Natural killer cell treated with Interleukin-12 subunit alpha and Interleukin-12 subunit beta and Interleukin-15 and Interleukin-18, amount 100 ng/mL, for 72 hours (primary cell): Measurements from ENCODE around the gene TPD52L2. TPM values are rescaled to one million over a fixed set of nuclear protein-coding genes. Genes with fewer than 3 reads are reported as not detected.
"Not testable (repeated sequence)": the region's sequence is repeated elsewhere in the genome, so short reads cannot be mapped to it uniquely, and the experiment has no call there.

Experiments used
- ATAC-seq, 2 donors: fragments of 150-1000 bp; cut with Tn5 transposase in 1 of 2; sonication (Bioruptor Pico), chemical (Tn5 transposase) in 1 of 2; 2 replicates each; pipeline ENCODE4 v1.10.0; 2021
- DNase-seq: peaks from one replicate; pipeline ENCODE4 v3.0.0; 2022; ENCODE audit warnings: low spot score
- H3K27ac Mint-ChIP-seq, 2 donors: 1 replicate in 1 of 2; 2 replicates in 1 of 2; pipeline ENCODE4 v1.8.0; 2022; ENCODE audit warnings: mixed read lengths in 2 of 2, mild to moderate bottlenecking in 1 of 2, moderate library complexity in 1 of 2
- H3K27me3 Mint-ChIP-seq, 2 donors: 1 replicate in 1 of 2; 2 replicates in 1 of 2; pipeline ENCODE4 v1.8.0; 2022; ENCODE audit warnings: mixed read lengths in 2 of 2
- H3K36me3 Mint-ChIP-seq: one replicate; pipeline ENCODE4 v1.8.0; 2022; ENCODE audit warnings: mixed read lengths
- H3K4me1 Mint-ChIP-seq, 2 donors: 1 replicate in 1 of 2; 2 replicates in 1 of 2; pipeline ENCODE4 v1.8.0; 2022; ENCODE audit warnings: low read depth in 2 of 2, mixed read lengths in 2 of 2, mild to moderate bottlenecking in 1 of 2
- H3K4me3 Mint-ChIP-seq: one replicate; pipeline ENCODE4 v1.8.0; 2022; ENCODE audit warnings: mixed read lengths
- H3K9me3 Mint-ChIP-seq: 2 replicates; pipeline ENCODE4 v1.8.0; 2022; ENCODE audit warnings: mixed read lengths
- total RNA-seq, 2 donors: library from RNA; stranded (reverse); gene quantifications; one replicate each; pipeline ENCODE4 v1.2.3, GENCODE V29; 2022

TPD52L2 gene
- total RNA-seq, 2 donors from 2014 or later: 48.8 to 60.0 TPM

- no peak for DNase-seq
- no peaks in the 10 kb centered on the region for H3K36me3 Mint-ChIP-seq
- no peaks in the 10 kb centered on the region for H3K9me3 Mint-ChIP-seq
- peaks cover 5 to 12% of the 10 kb centered on the region in 2 donors for H3K4me1 Mint-ChIP-seq
- no peak overlapping the region for H3K27ac Mint-ChIP-seq
- H3K4me3 Mint-ChIP-seq: no peak overlapping the region
- H3K27me3 Mint-ChIP-seq: no peaks in the 10 kb centered on the region
- ATAC-seq: no peak
Observed at GRCh38 chr20:63917811-63918210, 52.7 kb downstream of the TPD52L2 start.

- Mint-ChIP-seq H3K27ac (no peak overlapping the region), H3K36me3 (no peaks in the 10 kb centered on the region), H3K27me3 (no peaks in the 10 kb centered on the region), H3K4me3 (no peak overlapping the region), H3K9me3 (no peaks in the 10 kb centered on the region), H3K4me1 (peaks cover 6 to 10% of the 10 kb centered on the region in 2 donors)
- DNase-seq (no peak), ATAC-seq (no peak)
Observed at GRCh38 chr20:63919130-63919529, 54.1 kb downstream of the TPD52L2 start.

GRCh38 chr20:63920226-63920625 lies 55.2 kb downstream of the TPD52L2 start:
- Mint-ChIP-seq H3K9me3 (no peaks in the 10 kb centered on the region), H3K4me1 (peaks cover 6 to 7% of the 10 kb centered on the region in 2 donors), H3K4me3 (no peak overlapping the region), H3K27ac (no peak overlapping the region), H3K27me3 (no peaks in the 10 kb centered on the region), H3K36me3 (no peaks in the 10 kb centered on the region)
- no peak for DNase-seq
- ATAC-seq: no peak

- H3K27ac Mint-ChIP-seq: peak overlapping the region; percentile 19 to 23
- peaks cover 6% of the 10 kb centered on the region for H3K36me3 Mint-ChIP-seq
- H3K27me3 Mint-ChIP-seq: no peaks in the 10 kb centered on the region
- no peaks in the 10 kb centered on the region for H3K9me3 Mint-ChIP-seq
- peaks cover 6 to 11% of the 10 kb centered on the region in 2 donors for H3K4me1 Mint-ChIP-seq
- no peak overlapping the region for H3K4me3 Mint-ChIP-seq
- ATAC-seq (no peak), DNase-seq (no peak)
Observed at GRCh38 chr20:63923651-63924050, 58.6 kb downstream of the TPD52L2 start.

DNA sequence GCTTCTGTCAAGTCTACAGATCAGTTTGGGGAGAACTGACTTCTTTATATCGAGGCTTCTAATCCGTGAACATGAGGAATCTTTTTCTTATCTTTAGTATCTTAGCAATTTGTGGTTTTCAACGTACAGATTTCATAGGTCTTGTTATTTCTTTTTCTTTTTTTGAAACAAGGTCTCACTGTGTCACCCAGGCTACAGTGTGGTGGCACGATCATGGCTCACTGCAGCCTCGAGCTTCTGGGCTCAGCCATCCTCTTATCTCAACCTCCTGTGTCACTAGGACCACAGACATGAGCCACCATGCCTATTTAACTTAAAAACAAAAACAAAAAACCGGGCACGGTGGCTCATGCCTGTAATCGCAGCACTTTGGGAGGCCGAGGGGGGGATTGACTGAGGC lies 59.2 kb downstream of the TPD52L2 start:
- H3K9me3 Mint-ChIP-seq: no peaks in the 10 kb centered on the region
- DNase-seq (no peak), ATAC-seq (no peak)
- H3K27me3 Mint-ChIP-seq: no peaks in the 10 kb centered on the region
- peak overlapping the region; percentile 19 to 23 for H3K27ac Mint-ChIP-seq
- H3K4me1 Mint-ChIP-seq: peaks cover 6 to 11% of the 10 kb centered on the region in 2 donors
- peaks cover 10% of the 10 kb centered on the region for H3K36me3 Mint-ChIP-seq
- no peak overlapping the region for H3K4me3 Mint-ChIP-seq

- ATAC-seq (no peak), DNase-seq (no peak)
- Mint-ChIP-seq H3K27ac (no peak overlapping the region), H3K27me3 (no peaks in the 10 kb centered on the region), H3K9me3 (no peaks in the 10 kb centered on the region), H3K36me3 (peaks cover 10% of the 10 kb centered on the region), H3K4me1 (peaks cover 6 to 11% of the 10 kb centered on the region in 2 donors), H3K4me3 (no peak overlapping the region)
Observed at GRCh38 chr20:63926298-63926697, 61.2 kb downstream of the TPD52L2 start.

- ATAC-seq (no peak), DNase-seq (no peak)
- H3K9me3 Mint-ChIP-seq: no peaks in the 10 kb centered on the region
- no peak overlapping the region for H3K4me3 Mint-ChIP-seq
- H3K4me1 Mint-ChIP-seq: peaks cover under 1 to 8% of the 10 kb centered on the region in 2 donors
- H3K27me3 Mint-ChIP-seq: no peaks in the 10 kb centered on the region
- H3K27ac Mint-ChIP-seq: no peak overlapping the region
- peaks cover 10% of the 10 kb centered on the region for H3K36me3 Mint-ChIP-seq
Observed at GRCh38 chr20:63929071-63929470, 64.0 kb downstream of the TPD52L2 start.

DNA sequence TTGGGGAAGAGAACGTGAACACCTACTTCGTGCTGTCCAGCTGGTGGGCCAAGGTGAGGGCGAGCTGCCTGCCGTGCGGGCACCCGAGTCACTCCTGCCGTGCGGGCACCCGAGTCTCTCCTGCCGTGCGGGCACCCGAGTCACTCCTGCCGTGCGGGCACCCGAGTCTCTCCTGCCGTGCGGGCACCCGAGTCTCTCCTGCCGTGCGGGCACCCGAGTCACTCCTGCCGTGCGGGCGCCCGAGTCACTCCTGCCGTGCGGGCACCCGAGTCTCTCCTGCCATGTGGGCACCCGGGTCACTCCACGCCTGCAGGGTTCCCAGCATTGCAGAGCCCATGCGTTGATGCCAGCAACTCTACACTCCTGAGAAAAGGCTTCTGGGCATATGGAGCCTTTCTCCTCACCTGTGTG lies 64.4 kb downstream of the TPD52L2 start:
- H3K4me1 Mint-ChIP-seq, H3K9me3 Mint-ChIP-seq, DNase-seq, H3K4me3 Mint-ChIP-seq, H3K27ac Mint-ChIP-seq, H3K27me3 Mint-ChIP-seq, H3K36me3 Mint-ChIP-seq, ATAC-seq: not testable (repeated sequence)

DNA sequence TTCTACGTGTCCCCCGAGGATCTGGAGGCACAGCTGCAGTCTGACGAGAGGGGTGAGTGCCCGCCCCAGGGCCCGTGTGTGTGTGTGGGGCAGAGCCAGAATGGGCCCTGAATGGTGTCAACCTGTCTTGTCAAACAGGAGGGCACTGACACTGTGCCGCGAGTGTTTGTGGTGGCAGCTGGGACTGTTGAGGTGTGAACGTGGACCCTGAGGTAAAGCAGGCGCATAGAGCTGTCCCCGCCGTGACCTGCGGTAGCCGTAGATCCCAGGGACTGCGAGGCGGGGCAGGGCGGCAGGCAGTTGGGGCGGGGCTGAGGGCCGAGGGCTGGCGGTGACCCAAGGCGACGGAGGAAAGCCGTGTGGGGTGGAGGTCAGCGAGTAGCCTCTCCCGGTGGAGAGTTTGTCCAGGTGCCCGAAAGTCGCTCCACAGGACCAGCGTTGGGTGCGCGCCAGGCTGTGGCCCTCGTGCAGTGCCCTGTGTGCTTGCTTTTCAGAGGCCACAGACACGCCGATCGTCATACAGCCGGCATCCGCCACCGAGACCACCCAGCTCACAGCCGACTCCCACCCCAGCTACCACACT lies 66.0 kb downstream of the TPD52L2 start:
- peaks cover 10% of the 10 kb centered on the region for H3K36me3 Mint-ChIP-seq
- no peaks in the 10 kb centered on the region for H3K27me3 Mint-ChIP-seq
- H3K9me3 Mint-ChIP-seq: no peaks in the 10 kb centered on the region
- ATAC-seq (no peak), DNase-seq (no peak)
- no peak overlapping the region for H3K27ac Mint-ChIP-seq
- H3K4me1 Mint-ChIP-seq: peaks cover 0 to 14% of the 10 kb centered on the region in 2 donors
- H3K4me3 Mint-ChIP-seq: no peak overlapping the region

- ATAC-seq (no peak), DNase-seq (no peak)
- Mint-ChIP-seq H3K4me1 (peaks cover 0 to 13% of the 10 kb centered on the region in 2 donors), H3K4me3 (no peak overlapping the region), H3K27me3 (no peaks in the 10 kb centered on the region), H3K27ac (no peak overlapping the region), H3K36me3 (peaks cover 10% of the 10 kb centered on the region), H3K9me3 (no peaks in the 10 kb centered on the region)
Observed at GRCh38 chr20:63931735-63932134, 66.7 kb downstream of the TPD52L2 start.

- DNase-seq: no peak
- no peaks in the 10 kb centered on the region for H3K9me3 Mint-ChIP-seq
- H3K4me1 Mint-ChIP-seq: peaks cover 0 to 9% of the 10 kb centered on the region in 2 donors
- no peaks in the 10 kb centered on the region for H3K27me3 Mint-ChIP-seq
- H3K27ac Mint-ChIP-seq: no peak overlapping the region
- ATAC-seq: no peak
- no peak overlapping the region for H3K4me3 Mint-ChIP-seq
- peaks cover 10% of the 10 kb centered on the region for H3K36me3 Mint-ChIP-seq
Observed at GRCh38 chr20:63932606-63933160, 67.6 kb downstream of the TPD52L2 start.

GRCh38 chr20:63933646-63934045 lies 68.6 kb downstream of the TPD52L2 start:
- H3K27ac Mint-ChIP-seq: no peak overlapping the region
- no peak for DNase-seq
- peaks cover 4% of the 10 kb centered on the region for H3K36me3 Mint-ChIP-seq
- H3K4me1 Mint-ChIP-seq: peaks cover 0 to 9% of the 10 kb centered on the region in 2 donors
- H3K9me3 Mint-ChIP-seq: no peaks in the 10 kb centered on the region
- H3K27me3 Mint-ChIP-seq: no peaks in the 10 kb centered on the region
- H3K4me3 Mint-ChIP-seq: no peak overlapping the region
- ATAC-seq: no peak

GRCh38 chr20:63934271-63935068 lies 69.4 kb downstream of the TPD52L2 start:
- H3K36me3 Mint-ChIP-seq: no peaks in the 10 kb centered on the region
- no peaks in the 10 kb centered on the region for H3K27me3 Mint-ChIP-seq
- H3K4me3 Mint-ChIP-seq: no peak overlapping the region
- DNase-seq (no peak), ATAC-seq (no peak)
- H3K9me3 Mint-ChIP-seq: no peaks in the 10 kb centered on the region
- peaks cover 0 to 9% of the 10 kb centered on the region in 2 donors for H3K4me1 Mint-ChIP-seq
- H3K27ac Mint-ChIP-seq: no peak overlapping the region

- Mint-ChIP-seq H3K27ac (no peak overlapping the region), H3K9me3 (no peaks in the 10 kb centered on the region), H3K36me3 (no peaks in the 10 kb centered on the region), H3K27me3 (no peaks in the 10 kb centered on the region), H3K4me1 (peaks cover 0 to 9% of the 10 kb centered on the region in 2 donors), H3K4me3 (no peak overlapping the region)
- no peak for ATAC-seq
- no peak for DNase-seq
Observed at GRCh38 chr20:63935447-63935846, 70.4 kb downstream of the TPD52L2 start.
